CD4-positive, CD25-positive, alpha-beta regulatory T cell (primary cell): ENCODE measurements around the gene KRT86. TPM values are rescaled to one million over a fixed set of nuclear protein-coding genes. Genes with fewer than 3 reads are reported as not detected.

Experiments
- ATAC-seq, 2 donors: fragments of 150-1000 bp; cut with Tn5 transposase; one replicate each; pipeline ENCODE4 v1.10.0; 2021; ENCODE audit warnings: low read depth in 2 of 2, moderate number of reproducible peaks in 2 of 2, moderate library complexity in 1 of 2
- DNase-seq, 3 donors: peaks; one replicate each; pipeline versions ENCODE4 v3.0.0 to v3.0.0-alpha.2; 2012 to 2022; ENCODE audit warnings: mixed read lengths in 1 of 3
- H3K27ac ChIP-seq: one replicate; pipeline ENCODE4 v1.7.0; 2013; ENCODE audit warnings: mild to moderate bottlenecking, low read length; ENCODE audit not compliant: insufficient read depth, poor library complexity, severe bottlenecking
- H3K27me3 ChIP-seq: one replicate; pipeline ENCODE4 v1.7.0; 2013; ENCODE audit warnings: low read length; ENCODE audit not compliant: control insufficient read depth, insufficient read depth
- H3K36me3 ChIP-seq: one replicate; pipeline ENCODE4 v1.7.0; 2013; ENCODE audit warnings: mild to moderate bottlenecking, low read length, moderate library complexity; ENCODE audit not compliant: control insufficient read depth, insufficient read depth
- H3K4me1 ChIP-seq: 2 replicates; pipeline ENCODE4 v1.7.0; 2013; ENCODE audit warnings: mild to moderate bottlenecking, low read length; ENCODE audit not compliant: insufficient read depth, control insufficient read depth, poor library complexity, severe bottlenecking
- H3K4me3 ChIP-seq: one replicate; pipeline ENCODE4 v1.7.0; 2013; ENCODE audit warnings: low read depth, mild to moderate bottlenecking, low read length, moderate library complexity
- H3K9me3 ChIP-seq, 2 experiments: 1 replicate in 1 of 2; 2 replicates in 1 of 2; pipeline ENCODE4 v1.7.0; 2013; ENCODE audit warnings: low read length in 2 of 2, mild to moderate bottlenecking in 1 of 2, moderate library complexity in 1 of 2; ENCODE audit not compliant: control insufficient read depth in 2 of 2
- H3K27ac Mint-ChIP-seq, 3 donors: one replicate each; pipeline ENCODE4 v1.8.0; 2020 to 2022; ENCODE audit warnings: mild to moderate bottlenecking in 3 of 3, mixed read lengths in 3 of 3, moderate library complexity in 2 of 3
- H3K27me3 Mint-ChIP-seq: one replicate; pipeline ENCODE4 v1.8.0; 2022; ENCODE audit warnings: mild to moderate bottlenecking, mixed read lengths
- H3K36me3 Mint-ChIP-seq: one replicate; pipeline ENCODE4 v1.8.0; 2020; ENCODE audit warnings: mixed read lengths
- H3K4me1 Mint-ChIP-seq, 4 donors: one replicate each; pipeline ENCODE4 v1.8.0; 2020 to 2022; ENCODE audit warnings: mixed read lengths in 4 of 4, mild to moderate bottlenecking in 1 of 4
- H3K4me3 Mint-ChIP-seq, 4 donors: one replicate each; pipeline ENCODE4 v1.8.0; 2020 to 2022; ENCODE audit warnings: mild to moderate bottlenecking in 4 of 4, mixed read lengths in 4 of 4, moderate library complexity in 3 of 4
- H3K9me3 Mint-ChIP-seq, 7 donors: one replicate each; pipeline ENCODE4 v1.8.0; 2020 to 2022; ENCODE audit warnings: mixed read lengths in 7 of 7, mild to moderate bottlenecking in 3 of 7, moderate library complexity in 2 of 7
- polyA plus RNA-seq, 4 donors: library from polyadenylated mRNA; unstranded; fragments of 300-500 nt; fragmentation: Illumina TruSeq; gene quantifications; one replicate each; pipeline ENCODE4 v1.2.3, GENCODE V29; 2021
- total RNA-seq: library from RNA; stranded (reverse); gene quantifications from one replicate; pipeline ENCODE4 v1.2.3, GENCODE V29; 2022

KRT86 gene
- total and polyA plus RNA-seq, 5 donors from 2014 or later: 0.10 TPM; not detected in 4

DNA sequence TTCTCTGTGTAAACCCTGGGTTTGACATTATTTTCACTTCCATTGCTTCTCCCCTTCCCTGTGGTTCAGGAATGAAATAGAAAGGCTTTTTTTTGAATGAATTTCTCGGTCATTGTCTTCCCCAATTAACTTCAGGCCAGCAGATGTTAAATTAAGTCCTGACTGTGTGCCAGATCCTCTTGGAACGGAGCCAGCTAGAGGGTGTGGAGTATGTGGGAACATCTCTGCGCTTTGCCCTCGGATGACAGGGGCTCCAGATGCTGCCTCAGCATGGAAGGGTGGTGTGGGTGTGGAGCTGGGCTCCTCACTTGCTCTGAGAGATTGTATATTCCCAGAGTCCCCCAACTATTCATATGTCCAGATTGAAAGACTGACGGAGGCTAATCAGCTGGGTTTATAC is 79.8 kb downstream of the KRT86 start:
- DNase-seq (no peak), ATAC-seq (no peak)
- no peaks in the 10 kb centered on the region for H3K27me3 Mint-ChIP-seq
- peaks cover 0 to 1% (median 0%) of the 10 kb centered on the region in 7 donors for H3K9me3 Mint-ChIP-seq
- H3K4me1 Mint-ChIP-seq: peaks cover 9 to 35% (median 23%) of the 10 kb centered on the region in 4 donors
- no peaks in the 10 kb centered on the region for H3K27me3 ChIP-seq
- H3K4me1 ChIP-seq: peaks cover 34% of the 10 kb centered on the region
- H3K36me3 Mint-ChIP-seq: no peaks in the 10 kb centered on the region
- no peaks in the 10 kb centered on the region for H3K36me3 ChIP-seq
- H3K27ac ChIP-seq: no peak overlapping the region
- H3K9me3 ChIP-seq: no peaks in the 10 kb centered on the region
- H3K4me3 Mint-ChIP-seq: no peak overlapping the region
- H3K27ac Mint-ChIP-seq: no peak overlapping the region
- H3K4me3 ChIP-seq: no peak overlapping the region

DNA sequence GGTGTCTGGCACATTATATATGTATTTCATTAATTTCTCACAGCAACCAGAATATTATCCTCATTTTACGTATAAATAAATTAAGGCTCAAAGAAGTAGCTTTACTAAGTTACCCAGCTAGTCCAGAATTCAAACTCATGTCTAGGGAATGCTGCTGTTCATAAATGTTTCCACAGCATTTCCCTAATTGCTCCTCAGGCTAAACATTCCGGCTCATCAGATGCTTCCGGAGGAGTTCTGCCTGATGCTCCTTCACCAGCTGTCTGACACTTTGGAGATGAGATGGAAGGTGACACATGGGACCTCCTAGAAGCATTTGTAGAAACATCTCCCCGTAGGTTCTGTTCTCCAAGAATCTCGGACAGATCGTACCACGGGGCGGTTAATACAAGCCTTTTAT is 80.7 kb downstream of the KRT86 start:
- H3K9me3 Mint-ChIP-seq: peaks cover 0 to 1% (median 0%) of the 10 kb centered on the region in 7 donors
- peaks cover 31% of the 10 kb centered on the region for H3K4me1 ChIP-seq
- H3K27me3 Mint-ChIP-seq: no peaks in the 10 kb centered on the region
- no peak overlapping the region for H3K27ac Mint-ChIP-seq
- no peaks in the 10 kb centered on the region for H3K36me3 ChIP-seq
- peaks cover 11 to 37% (median 20%) of the 10 kb centered on the region in 4 donors for H3K4me1 Mint-ChIP-seq
- no peaks in the 10 kb centered on the region for H3K27me3 ChIP-seq
- ATAC-seq (no peak), DNase-seq (no peak)
- H3K36me3 Mint-ChIP-seq: no peaks in the 10 kb centered on the region
- H3K27ac ChIP-seq: no peak overlapping the region
- H3K9me3 ChIP-seq: no peaks in the 10 kb centered on the region
- no peak overlapping the region for H3K4me3 ChIP-seq
- H3K4me3 Mint-ChIP-seq: no peak overlapping the region

DNA sequence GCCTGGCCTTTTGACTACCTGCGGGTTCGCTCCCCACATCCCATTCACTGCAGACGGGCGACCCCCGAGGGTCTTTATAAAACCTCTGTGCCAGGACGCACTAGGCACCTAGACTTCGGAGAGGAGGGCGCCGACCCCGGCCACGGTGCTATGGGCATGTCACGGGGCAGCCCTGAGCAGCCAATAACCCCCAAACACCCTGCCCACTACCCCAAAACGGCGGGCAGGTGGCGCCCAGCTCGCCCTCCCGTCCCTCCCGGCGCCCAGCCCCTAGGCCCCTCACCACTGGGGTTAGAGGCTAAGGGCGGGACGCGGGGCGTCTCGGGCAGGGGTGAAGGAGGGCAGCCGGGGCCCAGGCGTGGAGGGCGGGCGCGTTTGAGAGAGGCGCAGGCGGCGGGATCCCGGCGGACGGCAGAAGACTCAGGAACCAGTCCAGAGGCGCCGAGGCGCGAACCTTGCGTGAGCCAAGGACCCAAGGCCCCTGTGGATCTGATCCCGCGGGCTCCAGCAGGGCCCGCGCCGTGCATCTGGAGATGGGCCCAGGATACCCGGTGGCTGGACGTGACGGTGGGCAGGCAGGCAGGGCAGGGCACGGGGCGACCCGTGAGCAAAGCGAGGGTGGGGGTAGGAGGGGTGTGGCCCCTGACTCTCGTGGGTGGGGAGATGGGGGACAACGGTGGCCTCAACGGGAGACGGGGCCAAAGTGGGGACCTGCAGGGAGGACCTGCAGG is 81.8 kb downstream of the KRT86 start:
- Histone ChIP-seq H3K27ac (no peak overlapping the region), H3K27me3 (no peaks in the 10 kb centered on the region), H3K4me1 (peaks cover 26% of the 10 kb centered on the region), H3K4me3 (no peak overlapping the region), H3K36me3 (no peaks in the 10 kb centered on the region), H3K9me3 (no peaks in the 10 kb centered on the region)
- H3K27ac Mint-ChIP-seq: no peak overlapping the region
- DNase-seq (no peak), ATAC-seq (no peak)
- no peak overlapping the region for H3K4me3 Mint-ChIP-seq
- peaks cover 0 to 1% (median 0%) of the 10 kb centered on the region in 7 donors for H3K9me3 Mint-ChIP-seq
- no peaks in the 10 kb centered on the region for H3K36me3 Mint-ChIP-seq
- H3K4me1 Mint-ChIP-seq: peaks cover 11 to 31% (median 20%) of the 10 kb centered on the region in 4 donors
- H3K27me3 Mint-ChIP-seq: no peaks in the 10 kb centered on the region

DNA sequence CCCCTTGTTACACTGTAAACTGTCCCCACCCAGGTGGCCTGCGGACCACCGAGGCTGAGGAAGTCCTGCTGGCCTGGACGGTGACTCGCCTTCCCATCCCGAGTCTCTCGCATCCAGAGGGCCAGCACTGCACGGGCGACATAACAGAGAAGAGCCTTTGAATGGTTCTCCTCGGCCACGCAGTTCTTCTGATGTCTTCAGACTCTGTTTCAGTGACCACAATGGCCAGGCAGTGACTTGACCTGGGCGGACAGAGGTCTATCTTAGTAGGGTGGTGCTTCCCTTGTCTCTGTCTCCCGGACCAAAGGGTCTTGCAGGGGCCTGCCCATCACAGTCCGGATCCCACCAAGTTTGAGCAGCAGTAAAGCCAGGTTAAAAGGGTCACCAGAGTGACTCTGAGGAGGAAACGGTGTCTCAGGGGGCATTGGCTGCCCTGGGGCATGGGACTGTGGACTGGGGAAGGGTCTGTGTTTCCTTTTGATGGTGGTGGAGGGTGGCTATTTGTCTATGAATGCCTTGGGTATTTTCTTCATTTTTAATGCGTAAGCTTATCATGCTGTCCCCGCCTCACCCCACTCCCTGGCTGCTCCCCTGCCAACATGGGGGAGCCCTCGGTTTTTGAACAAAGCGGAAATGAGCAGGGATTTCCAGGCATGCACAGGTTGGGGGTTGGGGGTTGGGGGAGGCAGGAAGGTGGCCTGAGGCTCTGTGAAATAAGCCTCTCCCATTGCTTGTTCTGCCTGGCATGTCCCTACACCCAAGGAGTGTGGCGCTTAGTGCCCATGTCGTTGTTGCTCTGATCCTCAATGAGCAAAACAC is 82.5 kb downstream of the KRT86 start:
- H3K9me3 ChIP-seq: no peaks in the 10 kb centered on the region
- no peaks in the 10 kb centered on the region for H3K27me3 ChIP-seq
- no peaks in the 10 kb centered on the region for H3K27me3 Mint-ChIP-seq
- no peaks in the 10 kb centered on the region for H3K36me3 Mint-ChIP-seq
- no peak overlapping the region for H3K27ac ChIP-seq
- H3K4me1 ChIP-seq: peaks cover 19% of the 10 kb centered on the region
- DNase-seq (no peak), ATAC-seq (no peak)
- H3K4me1 Mint-ChIP-seq: peaks cover 8 to 27% (median 17%) of the 10 kb centered on the region in 4 donors
- H3K4me3 ChIP-seq: no peak overlapping the region
- no peaks in the 10 kb centered on the region for H3K36me3 ChIP-seq
- no peak overlapping the region for H3K4me3 Mint-ChIP-seq
- peaks cover 0 to 1% (median 0%) of the 10 kb centered on the region in 7 donors for H3K9me3 Mint-ChIP-seq
- H3K27ac Mint-ChIP-seq: no peak overlapping the region

Other genes with a start within 250 kb of the KRT86 start
- 143 TPM for gene NR4A1, start 223.2 kb upstream of the KRT86 start, total RNA-seq
- under 1 TPM; 0.22 to 0.54 (median 0.47) TPM for gene NR4A1, start 223.2 kb upstream of the KRT86 start, polyA plus RNA-seq
- 33.5 TPM for gene ATG101, start 204.7 kb upstream of the KRT86 start, total RNA-seq
- gene ATG101, start 204.7 kb upstream of the KRT86 start, polyA plus RNA-seq: 10 to 100 TPM; 30.1 to 38.2 (median 34.8) TPM
- 0.54 TPM for gene SMIM41, start 194.9 kb upstream of the KRT86 start, total RNA-seq
- gene SMIM41, start 194.9 kb upstream of the KRT86 start, polyA plus RNA-seq: not detected
- not detected for gene KRT80, start 82.6 kb upstream of the KRT86 start, total RNA-seq
- not detected for gene KRT80, start 82.6 kb upstream of the KRT86 start, polyA plus RNA-seq
- not detected for gene KRT7, start 41.4 kb upstream of the KRT86 start, total RNA-seq
- 1 to 10 TPM in 1 of 4 donors, under 1 TPM in 1, not detected in 2; 0.56 to 1.4 TPM for gene KRT7, start 41.4 kb upstream of the KRT86 start, polyA plus RNA-seq
- gene KRT81, start 16.9 kb downstream of the KRT86 start, total RNA-seq: not detected
- not detected for gene KRT81, start 16.9 kb downstream of the KRT86 start, polyA plus RNA-seq
- gene KRT83, start 46.8 kb downstream of the KRT86 start, total RNA-seq: not detected
- not detected for gene KRT83, start 46.8 kb downstream of the KRT86 start, polyA plus RNA-seq
- not detected for gene KRT85, start 92.8 kb downstream of the KRT86 start, total RNA-seq
- gene KRT85, start 92.8 kb downstream of the KRT86 start, polyA plus RNA-seq: not detected
- gene KRT84, start 111.0 kb downstream of the KRT86 start, total RNA-seq: not detected
- not detected for gene KRT84, start 111.0 kb downstream of the KRT86 start, polyA plus RNA-seq
- not detected for gene KRT82, start 131.7 kb downstream of the KRT86 start, total RNA-seq
- gene KRT82, start 131.7 kb downstream of the KRT86 start, polyA plus RNA-seq: not detected
- not detected for gene KRT75, start 159.7 kb downstream of the KRT86 start, total RNA-seq
- not detected for gene KRT75, start 159.7 kb downstream of the KRT86 start, polyA plus RNA-seq
- not detected for gene KRT6B, start 177.5 kb downstream of the KRT86 start, total RNA-seq
- gene KRT6B, start 177.5 kb downstream of the KRT86 start, polyA plus RNA-seq: not detected
- not detected for gene KRT6C, start 199.2 kb downstream of the KRT86 start, total RNA-seq
- not detected for gene KRT6C, start 199.2 kb downstream of the KRT86 start, polyA plus RNA-seq
- not detected for gene KRT6A, start 218.6 kb downstream of the KRT86 start, total RNA-seq
- not detected for gene KRT6A, start 218.6 kb downstream of the KRT86 start, polyA plus RNA-seq
- not detected for gene KRT5, start 245.7 kb downstream of the KRT86 start, total RNA-seq
- gene KRT5, start 245.7 kb downstream of the KRT86 start, polyA plus RNA-seq: not detected